DOHH2 (cell line): Measurements from ENCODE around the gene ZBTB40.

Source experiments
- EZH2phosphoT487 ChIP-seq: fragments of 200-600 bp; sonication (generic); IDR thresholded peaks from 2 replicates; pipeline ENCODE4 v1.6.1; 2017; ENCODE audit warnings: borderline replicate concordance, mild to moderate bottlenecking, antibody characterized with exemption, low read length, moderate library complexity, mixed read lengths
- TF ChIP-seq, protein P1 (sequence below): fragments of 200-600 bp; sonication (generic); IDR thresholded peaks from one replicate; pipeline ENCODE4 v1.5.1; 2014; ENCODE audit warnings: antibody characterized with exemption, mild to moderate bottlenecking, low read depth, low read length; ENCODE audit not compliant: poor library complexity, severe bottlenecking

DNA sequence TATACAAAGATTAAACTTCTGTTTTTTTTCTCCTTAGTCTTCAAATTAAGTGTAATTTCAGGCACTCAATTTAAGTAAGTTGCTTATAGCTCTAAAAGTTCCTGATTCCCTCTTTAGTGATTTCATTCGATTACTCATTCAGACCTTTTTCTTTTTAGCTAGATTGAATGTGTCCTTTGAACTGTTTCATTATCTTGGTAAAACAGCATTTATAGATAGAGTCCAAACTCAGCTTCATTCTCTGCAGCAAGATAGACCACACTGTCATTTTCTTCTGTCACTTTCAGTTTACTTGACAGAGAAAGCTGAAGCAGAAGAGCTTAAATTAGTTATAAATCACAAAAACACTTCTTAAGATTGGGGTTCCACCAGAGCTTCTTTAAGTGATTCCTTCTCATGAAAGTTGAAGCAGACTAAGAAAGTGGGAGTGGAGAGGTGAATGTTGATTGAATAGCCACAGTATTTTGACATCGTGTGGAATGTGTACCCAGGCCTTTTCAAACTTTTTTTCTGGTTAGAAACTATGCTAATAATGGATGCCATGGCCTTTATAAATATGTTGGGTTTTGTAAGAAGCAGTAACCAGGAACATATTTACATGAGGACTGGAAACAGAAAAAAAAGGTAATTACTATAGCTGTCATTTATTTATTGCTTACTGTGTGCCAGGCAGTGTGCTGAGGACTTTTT, 52.2 kb downstream of the ZBTB40 start:
- TF ChIP-seq, protein P1, sequence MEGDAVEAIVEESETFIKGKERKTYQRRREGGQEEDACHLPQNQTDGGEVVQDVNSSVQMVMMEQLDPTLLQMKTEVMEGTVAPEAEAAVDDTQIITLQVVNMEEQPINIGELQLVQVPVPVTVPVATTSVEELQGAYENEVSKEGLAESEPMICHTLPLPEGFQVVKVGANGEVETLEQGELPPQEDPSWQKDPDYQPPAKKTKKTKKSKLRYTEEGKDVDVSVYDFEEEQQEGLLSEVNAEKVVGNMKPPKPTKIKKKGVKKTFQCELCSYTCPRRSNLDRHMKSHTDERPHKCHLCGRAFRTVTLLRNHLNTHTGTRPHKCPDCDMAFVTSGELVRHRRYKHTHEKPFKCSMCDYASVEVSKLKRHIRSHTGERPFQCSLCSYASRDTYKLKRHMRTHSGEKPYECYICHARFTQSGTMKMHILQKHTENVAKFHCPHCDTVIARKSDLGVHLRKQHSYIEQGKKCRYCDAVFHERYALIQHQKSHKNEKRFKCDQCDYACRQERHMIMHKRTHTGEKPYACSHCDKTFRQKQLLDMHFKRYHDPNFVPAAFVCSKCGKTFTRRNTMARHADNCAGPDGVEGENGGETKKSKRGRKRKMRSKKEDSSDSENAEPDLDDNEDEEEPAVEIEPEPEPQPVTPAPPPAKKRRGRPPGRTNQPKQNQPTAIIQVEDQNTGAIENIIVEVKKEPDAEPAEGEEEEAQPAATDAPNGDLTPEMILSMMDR, result no peak
- no peak for TF ChIP-seq EZH2phosphoT487
